Gastrocnemius medialis (tissue), 4 donors: ENCODE data around the gene GRM8.

ENCODE experiments used
- POLR2A ChIP-seq, 2 donors: fragments of 450-650 bp; IDR thresholded peaks; one replicate each; pipeline ENCODE4 v1.6.1; 2017; ENCODE audit warnings: antibody characterized with exemption in 2 of 2, mild to moderate bottlenecking in 2 of 2, moderate library complexity in 2 of 2
- TF ChIP-seq, protein P1 (sequence below), 5 experiments: fragments of 450-650 bp in 3 of 5; fragments of 200-600 bp in 2 of 5; sonication (generic) in 2 of 5; IDR thresholded peaks in 4 of 5; conservative IDR thresholded peaks in 1 of 5; 1 replicate in 4 of 5; 2 replicates in 1 of 5; pipeline ENCODE4 v1.5.1; 2016 to 2019; ENCODE audit warnings: antibody characterized with exemption in 5 of 5, mild to moderate bottlenecking in 3 of 5, moderate library complexity in 3 of 5

DNA sequence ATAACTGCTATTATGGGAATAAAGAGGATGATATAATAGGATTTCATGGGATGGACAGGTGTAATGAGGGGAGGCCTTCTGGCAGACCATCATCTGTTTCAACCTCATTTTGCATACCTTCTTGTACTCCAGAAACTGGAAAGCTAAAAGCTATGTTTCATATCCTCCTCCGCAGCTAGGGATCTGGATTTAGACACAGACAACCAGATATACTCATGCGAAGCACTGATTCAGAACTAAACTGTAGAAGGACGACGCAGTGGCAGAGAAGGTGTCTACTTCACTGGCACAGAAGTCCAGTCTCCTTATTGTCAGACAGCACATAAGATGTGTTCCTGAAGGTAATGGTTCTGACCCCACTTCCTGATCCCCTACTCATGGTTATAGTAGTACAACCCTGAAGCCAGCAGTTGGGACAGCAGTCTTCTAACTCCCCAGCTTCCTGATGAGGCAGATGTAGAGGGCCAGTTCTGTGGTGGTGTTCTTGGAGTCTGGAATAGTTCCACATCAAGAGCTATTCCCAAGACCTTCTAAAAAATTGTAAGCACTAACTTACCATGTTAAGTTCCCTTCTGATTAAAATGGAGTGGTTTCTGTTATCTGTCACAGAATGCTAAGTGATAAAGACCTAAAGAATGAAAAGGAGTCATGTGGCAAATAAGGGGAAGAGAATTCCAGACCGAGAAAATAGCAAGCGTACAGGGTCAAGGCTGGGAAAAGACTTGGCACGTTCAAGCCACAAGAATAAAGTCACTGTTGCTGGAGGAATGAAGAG lies 550.3 kb downstream of the GRM8 start:
- TF ChIP-seq, protein P1, sequence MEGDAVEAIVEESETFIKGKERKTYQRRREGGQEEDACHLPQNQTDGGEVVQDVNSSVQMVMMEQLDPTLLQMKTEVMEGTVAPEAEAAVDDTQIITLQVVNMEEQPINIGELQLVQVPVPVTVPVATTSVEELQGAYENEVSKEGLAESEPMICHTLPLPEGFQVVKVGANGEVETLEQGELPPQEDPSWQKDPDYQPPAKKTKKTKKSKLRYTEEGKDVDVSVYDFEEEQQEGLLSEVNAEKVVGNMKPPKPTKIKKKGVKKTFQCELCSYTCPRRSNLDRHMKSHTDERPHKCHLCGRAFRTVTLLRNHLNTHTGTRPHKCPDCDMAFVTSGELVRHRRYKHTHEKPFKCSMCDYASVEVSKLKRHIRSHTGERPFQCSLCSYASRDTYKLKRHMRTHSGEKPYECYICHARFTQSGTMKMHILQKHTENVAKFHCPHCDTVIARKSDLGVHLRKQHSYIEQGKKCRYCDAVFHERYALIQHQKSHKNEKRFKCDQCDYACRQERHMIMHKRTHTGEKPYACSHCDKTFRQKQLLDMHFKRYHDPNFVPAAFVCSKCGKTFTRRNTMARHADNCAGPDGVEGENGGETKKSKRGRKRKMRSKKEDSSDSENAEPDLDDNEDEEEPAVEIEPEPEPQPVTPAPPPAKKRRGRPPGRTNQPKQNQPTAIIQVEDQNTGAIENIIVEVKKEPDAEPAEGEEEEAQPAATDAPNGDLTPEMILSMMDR (IDR thresholded peaks at IDR 0.05 in 4 of 5, conservative IDR thresholded peaks at IDR 0.05 in 1 of 5), result no peak
- no peak for TF ChIP-seq POLR2A (IDR thresholded peaks at IDR 0.05)
